Fibroblast of the aortic adventitia (primary cell): ENCODE measurements around the gene EIF2A. TPM values are rescaled to one million over a fixed set of nuclear protein-coding genes. Genes with fewer than 3 reads are reported as not detected.

Source experiments
- DNase-seq: peaks from one replicate; pipeline ENCODE4 v3.0.0-alpha.2; 2010; ENCODE audit warnings: low read depth
- H3K4me3 ChIP-seq: 2 replicates; pipeline ENCODE4 v1.5.1; 2011; ENCODE audit warnings: low read depth, mild to moderate bottlenecking, control low read depth, low read length, moderate library complexity
- CTCF ChIP-seq: IDR thresholded peaks from 2 replicates; pipeline ENCODE4 v1.5.1; 2011; ENCODE audit warnings: mild to moderate bottlenecking, low read length, control low read depth, inconsistent platforms; ENCODE audit not compliant: insufficient read depth
- total RNA-seq: library from RNA; depleted of rRNA; stranded (reverse); fragments of >200 nt; gene quantifications from 2 replicates; pipeline ENCODE4 v1.2.3, GENCODE V29; 2012; ENCODE audit warnings: low replicate concordance

The EIF2A gene
- total RNA-seq, 1 donor = 166 TPM

GRCh38 chr3:150547045-150547741 is 606 bp downstream of the EIF2A start:
- no peak for TF ChIP-seq CTCF
- DNase-seq = peak; percentile 46
- peak overlapping the region; percentile 73 for H3K4me3 ChIP-seq

GRCh38 chr3:150555859-150556436 is 9.4 kb downstream of the EIF2A start:
- no peak for TF ChIP-seq CTCF
- DNase-seq = no peak
- H3K4me3 ChIP-seq = no peak overlapping the region

GRCh38 chr3:150556792-150557191 is 10.2 kb downstream of the EIF2A start:
- TF ChIP-seq CTCF = no peak
- no peak overlapping the region for H3K4me3 ChIP-seq
- no peak for DNase-seq

- DNase-seq = no peak
- TF ChIP-seq CTCF = no peak
- H3K4me3 ChIP-seq = no peak overlapping the region
These were observed 11.1 kb downstream of the EIF2A start for GRCh38 chr3:150557725-150558124.

- H3K4me3 ChIP-seq = no peak overlapping the region
- no peak for TF ChIP-seq CTCF
- DNase-seq = no peak
These were observed 17.7 kb downstream of the EIF2A start for GRCh38 chr3:150564243-150564642.

- no peak for TF ChIP-seq CTCF
- DNase-seq = no peak
- H3K4me3 ChIP-seq = no peak overlapping the region
These were observed 20.7 kb downstream of the EIF2A start for GRCh38 chr3:150567328-150567727.
